HEK293T (cell line): ENCODE results near the gene CAPN5.

ENCODE experiments used
- BHLHE40 ChIP-seq: fragments of 450-650 bp; IDR thresholded peaks from 2 replicates; pipeline ENCODE4 v1.6.1; 2016; ENCODE audit warnings: mild to moderate bottlenecking, moderate library complexity, borderline replicate concordance
- ELF4 ChIP-seq: fragments of 450-650 bp; IDR thresholded peaks from 2 replicates; pipeline ENCODE4 v1.6.1; 2017; ENCODE audit warnings: antibody characterized with exemption
- FOXA1 ChIP-seq: fragments of 450-650 bp; IDR thresholded peaks from 2 replicates; pipeline ENCODE4 v1.6.1; 2016; ENCODE audit warnings: mild to moderate bottlenecking
- FOXK2 ChIP-seq: fragments of 450-650 bp; IDR thresholded peaks from 2 replicates; pipeline ENCODE4 v1.6.1; 2016; ENCODE audit warnings: mild to moderate bottlenecking
- FOXM1 ChIP-seq: fragments of 450-650 bp; IDR thresholded peaks from 2 replicates; pipeline ENCODE4 v1.6.1; 2017; ENCODE audit warnings: mild to moderate bottlenecking, borderline replicate concordance
- SP1 ChIP-seq: fragments of 450-650 bp; IDR thresholded peaks from 2 replicates; pipeline ENCODE4 v1.6.1; 2017
- SUZ12 ChIP-seq: fragments of 450-650 bp; IDR thresholded peaks from 2 replicates; pipeline ENCODE4 v1.6.1; 2016; ENCODE audit warnings: mild to moderate bottlenecking

DNA sequence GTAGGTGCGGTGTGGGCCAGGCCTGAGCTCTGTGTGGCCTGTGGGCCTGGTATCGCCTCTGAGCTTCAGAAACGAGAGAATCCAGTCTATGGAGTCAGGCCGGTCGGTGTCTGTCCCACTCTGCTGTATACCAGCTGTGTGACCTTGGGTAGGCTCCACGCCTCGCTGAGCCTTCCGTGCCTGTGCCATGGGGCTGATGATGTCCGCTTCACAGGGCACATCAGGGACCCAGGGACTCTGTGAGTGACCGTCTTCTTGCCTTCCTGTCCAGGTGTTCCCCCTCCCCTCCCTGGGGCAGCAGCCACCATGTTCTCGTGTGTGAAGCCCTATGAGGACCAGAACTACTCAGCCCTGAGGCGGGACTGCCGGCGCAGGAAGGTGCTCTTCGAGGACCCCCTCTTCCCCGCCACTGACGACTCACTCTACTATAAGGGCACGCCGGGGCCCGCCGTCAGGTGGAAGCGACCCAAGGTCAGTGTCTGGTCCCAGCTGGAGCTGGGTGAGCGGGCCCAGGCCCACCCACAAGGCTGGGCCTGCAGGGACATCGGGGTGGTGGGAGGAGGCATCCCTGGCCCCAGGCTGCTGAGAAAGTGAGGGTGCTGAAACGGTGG is 17.9 kb downstream of the CAPN5 start:
- TF ChIP-seq FOXA1 (no peak), FOXK2 (no peak), SUZ12 (no peak), ELF4 (no peak), SP1 (no peak), BHLHE40 (no peak), FOXM1 (no peak)
